22Rv1 (cell line): ENCODE measurements around the gene ZNF831.

Experiments
- H3K27ac ChIP-seq: fragments of 450-650 bp; 2 replicates; pipeline ENCODE4 v1.5.1; 2017
- CTCF ChIP-seq: fragments of 450-650 bp; IDR thresholded peaks from 2 replicates; pipeline ENCODE4 v1.5.1; 2017; ENCODE audit warnings: mild to moderate bottlenecking
- ZFX ChIP-seq: fragments of 450-650 bp; IDR thresholded peaks from 2 replicates; pipeline ENCODE4 v1.6.1; 2017; ENCODE audit warnings: antibody characterized with exemption, borderline replicate concordance

Gene ZNF831

GRCh38 chr20:59255256-59255655 is 91.6 kb downstream of the ZNF831 start:
- TF ChIP-seq CTCF (no peak), ZFX (no peak)
- no peak overlapping the region for H3K27ac ChIP-seq

GRCh38 chr20:59258221-59258621 is 94.6 kb downstream of the ZNF831 start:
- H3K27ac ChIP-seq = no peak overlapping the region
- no peak for TF ChIP-seq ZFX

- no peak overlapping the region for H3K27ac ChIP-seq
- TF ChIP-seq CTCF (no peak), ZFX (no peak)
Observed at GRCh38 chr20:59259946-59260345, 96.3 kb downstream of the ZNF831 start.

- no peak for TF ChIP-seq CTCF
- no peak for TF ChIP-seq ZFX
- no peak overlapping the region for H3K27ac ChIP-seq
Observed at GRCh38 chr20:59265298-59265697, 101.7 kb downstream of the ZNF831 start.

GRCh38 chr20:59268870-59269269 is 105.2 kb downstream of the ZNF831 start:
- no peak overlapping the region for H3K27ac ChIP-seq
- no peak for TF ChIP-seq ZFX
- TF ChIP-seq CTCF = no peak

GRCh38 chr20:59269411-59270025 is 105.9 kb downstream of the ZNF831 start:
- no peak for TF ChIP-seq CTCF
- TF ChIP-seq ZFX = no peak
- H3K27ac ChIP-seq = no peak overlapping the region

- TF ChIP-seq ZFX (no peak), CTCF (no peak)
- no peak overlapping the region for H3K27ac ChIP-seq
Observed at GRCh38 chr20:59270380-59270779, 106.8 kb downstream of the ZNF831 start.
